B cell (primary cell): ENCODE data around the gene RDH5.

ENCODE experiments used
- EZH2 ChIP-seq: IDR thresholded peaks from 2 replicates; pipeline ENCODE4 v1.6.1; 2012; ENCODE audit warnings: borderline replicate concordance, low read depth, mild to moderate bottlenecking, moderate library complexity, low read length; ENCODE audit not compliant: insufficient read depth, poor library complexity, severe bottlenecking
- TF ChIP-seq, protein P1 (sequence below): fragments of 200-600 bp; IDR thresholded peaks from one replicate; pipeline ENCODE4 v1.8.0; 2022; ENCODE audit warnings: antibody characterized with exemption, mild to moderate bottlenecking

DNA sequence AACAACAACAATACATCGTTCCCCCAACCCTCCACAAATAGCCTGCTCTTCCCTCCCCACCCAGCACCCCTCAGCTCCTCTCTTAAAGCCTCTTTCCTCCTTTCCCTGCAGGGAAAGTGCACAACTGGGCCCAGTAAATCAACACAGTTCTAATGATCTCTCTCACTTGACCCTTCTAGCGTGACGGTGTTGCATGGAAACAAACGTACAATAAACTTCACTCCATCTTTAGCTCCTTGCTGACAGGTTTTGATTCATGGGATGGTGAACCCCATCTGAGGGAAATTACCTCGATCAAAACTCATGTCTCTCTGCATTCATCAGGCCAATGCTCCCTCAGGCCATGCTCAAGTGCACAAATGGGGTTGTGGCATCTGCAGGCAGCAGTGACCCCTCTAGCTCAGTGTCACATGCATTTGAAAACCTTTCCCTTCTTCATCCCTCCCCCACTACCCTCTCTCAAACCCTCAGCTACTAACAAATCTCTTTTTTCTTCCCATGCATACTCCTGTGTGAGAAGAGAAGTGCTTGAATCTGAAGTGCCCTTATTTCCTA, 45.6 kb downstream of the RDH5 start:
- TF ChIP-seq, protein P1, sequence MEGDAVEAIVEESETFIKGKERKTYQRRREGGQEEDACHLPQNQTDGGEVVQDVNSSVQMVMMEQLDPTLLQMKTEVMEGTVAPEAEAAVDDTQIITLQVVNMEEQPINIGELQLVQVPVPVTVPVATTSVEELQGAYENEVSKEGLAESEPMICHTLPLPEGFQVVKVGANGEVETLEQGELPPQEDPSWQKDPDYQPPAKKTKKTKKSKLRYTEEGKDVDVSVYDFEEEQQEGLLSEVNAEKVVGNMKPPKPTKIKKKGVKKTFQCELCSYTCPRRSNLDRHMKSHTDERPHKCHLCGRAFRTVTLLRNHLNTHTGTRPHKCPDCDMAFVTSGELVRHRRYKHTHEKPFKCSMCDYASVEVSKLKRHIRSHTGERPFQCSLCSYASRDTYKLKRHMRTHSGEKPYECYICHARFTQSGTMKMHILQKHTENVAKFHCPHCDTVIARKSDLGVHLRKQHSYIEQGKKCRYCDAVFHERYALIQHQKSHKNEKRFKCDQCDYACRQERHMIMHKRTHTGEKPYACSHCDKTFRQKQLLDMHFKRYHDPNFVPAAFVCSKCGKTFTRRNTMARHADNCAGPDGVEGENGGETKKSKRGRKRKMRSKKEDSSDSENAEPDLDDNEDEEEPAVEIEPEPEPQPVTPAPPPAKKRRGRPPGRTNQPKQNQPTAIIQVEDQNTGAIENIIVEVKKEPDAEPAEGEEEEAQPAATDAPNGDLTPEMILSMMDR: no peak
- TF ChIP-seq EZH2: no peak
